Renal cortex interstitium (tissue), 11 donors: ENCODE data around the gene C6orf52. TPM values are rescaled to one million over a fixed set of nuclear protein-coding genes. Genes with fewer than 3 reads are reported as not detected.
"Not testable (repeated sequence)": the region's sequence is repeated elsewhere in the genome, so short reads cannot be mapped to it uniquely, and the experiment has no call there.

Source experiments
- DNase-seq, 11 donors: peaks; one replicate each; pipeline ENCODE4 v3.0.0-alpha.2; 2013; ENCODE audit warnings: low read depth in 9 of 11, low spot score in 4 of 11; ENCODE audit errors: extremely low read depth in 1 of 11
- polyA plus RNA-seq, 3 donors: library from polyadenylated mRNA; unstranded; fragments of 120-200 nt; gene quantifications; one replicate each; pipeline ENCODE4 v1.2.1, GENCODE V29; 2013; ENCODE audit not compliant: insufficient read length in 3 of 3

The C6orf52 gene
- polyA plus RNA-seq, 3 donors: 2.8 to 3.4 (median 3.2) TPM

GRCh38 chr6:10720265-10720959, 26.0 kb upstream of the C6orf52 start:
- DNase-seq: peak in 4 of 11 donors; percentile 15 to 34 (median 22)

DNA sequence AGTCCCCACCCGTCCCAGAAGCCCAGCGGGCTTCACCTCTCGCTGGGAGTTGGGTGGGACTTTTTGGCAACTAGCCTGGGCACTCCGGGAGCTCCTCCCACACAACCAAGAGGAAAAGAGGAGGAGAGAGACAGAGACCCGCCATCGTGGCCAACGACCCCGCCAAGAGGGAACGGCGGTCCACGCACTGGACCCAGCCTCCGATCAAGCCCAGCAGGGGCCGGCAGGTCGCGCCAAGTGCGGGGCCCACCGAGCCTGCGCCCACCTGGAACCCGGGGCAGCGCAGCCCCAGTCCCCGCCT, 25.5 kb upstream of the C6orf52 start:
- no peak for DNase-seq

GRCh38 chr6:10719296-10719963, 25.0 kb upstream of the C6orf52 start:
- DNase-seq: no peak

DNA sequence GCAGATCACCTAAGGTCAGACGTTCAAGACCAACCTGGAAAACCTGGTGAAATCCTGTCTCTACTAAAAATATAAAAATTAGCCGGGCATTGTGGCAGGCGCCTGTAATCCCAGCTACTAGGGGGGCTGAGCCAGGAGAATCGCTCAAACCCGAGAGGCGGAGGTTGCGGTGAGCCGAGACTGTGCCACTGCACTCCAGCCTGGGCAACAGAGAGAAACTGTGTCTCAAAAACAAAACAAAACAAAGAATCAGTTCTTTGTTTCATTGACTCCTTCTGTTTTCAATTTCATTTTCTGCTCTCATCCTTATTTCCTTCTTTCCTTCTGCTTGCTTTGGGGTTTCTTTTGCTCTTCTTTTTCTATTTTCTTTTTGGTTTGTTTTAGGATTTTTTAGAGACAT, 19.5 kb upstream of the C6orf52 start:
- DNase-seq: no peak

DNA sequence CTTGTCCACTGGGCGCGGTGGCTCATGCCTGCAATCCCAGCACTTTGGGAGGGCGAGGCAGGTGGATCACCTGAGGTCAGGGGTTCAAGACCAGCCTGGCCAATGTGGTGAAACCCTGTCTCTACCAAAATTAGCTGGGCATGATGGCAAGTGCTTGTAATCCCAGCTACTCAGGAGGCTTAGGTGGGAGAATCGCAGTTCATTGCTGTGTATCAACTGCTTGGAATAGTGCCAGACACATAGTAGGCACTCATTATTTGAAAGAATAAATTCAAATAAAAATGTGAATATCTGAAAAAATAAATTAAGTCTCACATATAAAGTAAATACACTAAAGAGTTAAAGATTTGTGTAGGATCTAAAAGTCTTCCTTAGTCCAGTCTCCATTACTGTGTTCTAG, 2.2 kb upstream of the C6orf52 start:
- DNase-seq: no peak

- DNase-seq: no peak
Measured at GRCh38 chr6:10695086-10695657, 756 bp upstream of the C6orf52 start.

DNA sequence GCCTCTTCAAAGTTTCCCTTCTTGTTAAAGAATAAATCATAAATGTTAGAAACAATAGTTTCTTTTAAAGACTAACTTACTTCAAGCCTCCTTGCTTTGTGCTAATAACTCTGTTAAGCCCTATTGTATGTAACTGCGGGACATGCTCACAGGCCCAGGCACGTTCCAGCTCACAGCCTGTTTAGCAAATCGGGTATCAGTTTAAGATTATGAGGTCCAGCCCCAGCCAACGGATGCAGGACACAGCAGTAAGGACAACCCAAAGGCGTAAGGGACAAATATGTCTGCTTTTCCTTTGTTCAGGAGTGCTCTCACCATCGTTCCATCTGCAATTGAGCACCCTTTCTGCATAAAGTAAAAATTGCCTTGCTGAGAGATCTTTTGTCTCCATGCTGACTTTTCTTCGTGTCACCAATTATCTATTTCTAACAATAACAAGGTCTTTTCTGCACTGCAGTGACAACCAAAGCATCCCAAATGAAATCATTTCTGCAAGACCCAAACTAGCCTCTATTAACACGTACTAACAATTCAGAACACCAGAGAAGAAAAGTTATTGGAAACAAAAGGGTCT, 1.4 kb downstream of the C6orf52 start:
- no peak for DNase-seq

DNA sequence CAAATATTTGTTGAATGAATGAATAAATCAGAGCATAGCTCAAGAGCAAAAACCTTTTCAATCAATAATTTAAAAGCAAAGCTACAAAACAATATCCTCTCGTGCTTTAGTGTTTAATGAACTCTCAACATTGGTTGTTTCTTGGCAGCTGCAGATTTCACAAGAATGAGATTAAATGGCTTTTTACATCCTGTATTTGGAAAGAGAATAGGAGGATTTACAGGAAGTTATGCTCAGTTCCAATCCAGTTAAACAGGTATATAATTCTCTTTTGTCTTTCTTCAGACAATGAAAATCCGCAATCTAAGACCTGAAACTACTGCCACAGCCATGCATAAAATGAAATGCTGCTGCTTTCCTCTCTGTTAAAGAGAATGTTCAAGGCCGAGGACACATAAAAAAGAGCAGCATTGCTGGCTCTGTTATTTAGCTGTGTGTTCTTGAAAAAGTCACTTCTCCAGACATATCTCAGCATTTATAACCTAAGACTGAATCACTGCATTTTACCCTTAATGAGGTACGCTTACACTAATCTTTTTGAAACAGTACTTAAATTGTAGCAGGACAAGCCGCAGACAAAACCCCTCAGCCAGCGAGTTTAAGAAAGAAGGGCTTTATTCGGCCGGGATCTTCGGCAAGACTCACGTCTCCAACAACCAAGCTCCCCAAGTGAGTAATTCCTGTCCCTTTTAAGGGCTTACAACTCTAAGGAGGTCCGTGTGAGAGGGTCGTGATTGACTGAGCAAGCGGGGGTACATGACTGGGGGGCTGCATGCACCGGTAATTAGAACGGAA, 3.6 kb downstream of the C6orf52 start:
- no peak for DNase-seq

GRCh38 chr6:10687582-10687981, 6.8 kb downstream of the C6orf52 start:
- no peak for DNase-seq

- DNase-seq: no peak
Measured at GRCh38 chr6:10686901-10687300, 7.5 kb downstream of the C6orf52 start.

DNA sequence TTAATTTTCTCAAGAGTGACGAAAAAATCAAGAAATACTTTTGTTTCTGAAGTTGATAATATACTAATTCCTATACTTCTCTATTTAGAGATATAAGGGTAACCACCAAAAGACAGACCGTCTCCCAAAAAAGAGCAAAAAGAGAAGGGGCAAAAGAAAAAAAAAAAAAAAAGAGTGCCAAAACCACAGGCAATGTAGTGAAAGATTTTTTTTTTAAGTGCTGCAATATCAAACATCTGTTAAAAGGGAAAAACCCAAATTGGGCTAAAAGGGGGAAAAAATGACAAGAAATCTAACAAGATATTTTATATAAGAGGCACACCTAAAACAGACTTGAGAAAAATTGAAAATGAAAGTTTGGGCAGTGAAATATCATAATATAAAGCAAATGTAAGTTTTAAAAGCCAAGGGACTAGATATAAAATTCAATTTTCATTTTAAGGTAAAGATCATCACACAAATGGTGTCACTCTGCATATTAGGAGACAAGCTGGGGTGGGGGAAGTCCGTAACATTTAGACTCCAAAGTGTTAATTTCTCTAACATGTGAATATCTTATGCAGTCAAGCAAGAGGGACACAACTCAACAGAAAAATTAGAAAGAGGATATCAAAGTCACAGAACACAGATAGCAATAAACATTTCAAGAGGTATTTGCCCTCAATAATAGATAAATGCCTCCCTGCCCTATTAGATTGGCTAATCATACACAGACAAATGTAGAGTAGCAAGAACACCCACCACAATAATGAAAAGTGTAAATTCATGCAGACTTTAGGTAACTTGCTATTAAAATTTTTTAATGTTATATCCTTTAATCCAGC, 9.1 kb downstream of the C6orf52 start:
- no peak for DNase-seq

GRCh38 chr6:10684618-10685017, 9.8 kb downstream of the C6orf52 start:
- DNase-seq: no peak

DNA sequence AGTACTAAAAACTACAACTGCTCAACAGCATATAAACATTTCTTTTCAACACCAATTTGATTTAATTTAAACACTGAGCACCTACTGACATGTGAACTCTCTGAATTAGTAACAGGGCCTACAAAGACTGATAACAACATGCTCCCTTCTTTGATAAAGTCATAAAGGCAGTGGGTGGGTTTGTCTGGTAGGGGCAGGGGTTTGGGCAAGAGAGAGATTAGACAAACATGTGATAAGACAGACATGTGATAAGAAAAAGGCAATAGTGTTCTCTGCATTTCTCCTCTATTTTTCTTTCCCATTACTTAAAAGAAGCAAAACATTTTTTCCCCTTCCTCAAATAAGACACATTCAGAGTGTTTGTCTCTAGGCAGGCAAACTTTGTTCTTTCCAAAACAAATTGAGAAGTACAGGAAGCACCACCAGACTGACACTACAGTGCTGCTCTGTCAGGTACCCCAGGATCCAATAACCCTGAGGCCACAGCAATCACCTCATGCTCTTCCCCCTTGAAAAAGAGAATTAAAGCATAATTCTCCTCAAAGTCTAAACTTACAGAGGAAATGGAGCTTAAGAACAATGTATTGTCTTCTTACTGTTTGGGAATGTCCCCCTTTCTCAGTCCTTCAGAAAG, 11.9 kb downstream of the C6orf52 start:
- no peak for DNase-seq

DNA sequence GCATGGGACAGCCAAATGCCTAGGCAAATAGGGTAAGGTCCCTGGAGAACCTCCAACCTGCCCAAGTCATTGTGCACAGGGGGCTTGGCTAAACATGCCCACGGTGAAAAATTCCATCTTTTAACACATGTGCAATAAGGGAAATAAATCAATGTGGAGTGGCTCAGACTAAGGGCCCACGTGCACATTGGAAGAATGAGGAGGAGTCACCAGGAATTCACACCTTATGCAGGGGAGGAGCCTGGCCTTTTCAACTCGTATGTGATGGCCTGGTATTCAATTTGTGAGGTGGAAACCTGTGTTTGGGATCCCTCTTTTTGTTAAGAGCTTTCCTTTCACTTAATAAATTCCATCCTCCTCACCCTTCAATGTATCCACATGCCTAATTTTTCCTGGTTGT, 12.6 kb downstream of the C6orf52 start:
- no peak for DNase-seq

DNA sequence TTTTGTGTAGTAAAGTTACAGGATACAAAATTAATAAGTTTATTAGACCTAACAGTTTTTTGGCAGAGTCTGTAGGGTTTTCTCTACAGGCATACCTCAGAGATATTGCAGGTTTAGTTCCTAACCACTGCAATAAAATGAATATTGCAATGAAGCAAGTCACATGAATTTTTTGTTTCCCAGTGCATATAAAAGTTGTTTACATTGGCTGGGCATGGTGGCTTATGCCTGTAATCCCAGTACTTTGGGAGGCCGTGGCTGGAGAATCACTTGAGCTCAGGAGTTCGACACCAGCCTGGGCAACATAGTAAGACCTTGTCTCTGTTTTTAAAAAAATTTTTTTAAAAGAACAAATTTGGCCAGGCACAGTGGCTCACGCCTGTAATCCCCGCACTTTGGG, 16.0 kb downstream of the C6orf52 start:
- DNase-seq: no peak

DNA sequence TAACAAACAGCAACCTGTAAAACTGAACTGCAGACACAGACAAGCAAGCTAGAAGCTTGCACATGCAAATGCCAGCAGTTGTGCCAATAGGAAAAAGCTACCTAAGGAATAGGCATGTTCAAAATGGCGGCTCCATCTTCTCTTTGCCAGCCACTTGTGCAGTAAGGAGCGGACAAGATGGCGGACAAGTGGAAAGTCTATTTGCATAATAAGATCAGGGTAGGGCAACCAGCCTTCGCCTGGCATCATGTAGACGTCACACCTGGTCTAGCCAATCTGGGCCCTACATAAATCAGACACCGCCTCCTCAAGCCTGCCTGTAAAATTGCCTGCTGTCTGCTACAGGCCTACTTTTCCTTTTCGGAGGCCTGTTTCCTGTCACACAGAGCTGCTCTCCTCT, 18.0 kb downstream of the C6orf52 start:
- DNase-seq: no peak

DNA sequence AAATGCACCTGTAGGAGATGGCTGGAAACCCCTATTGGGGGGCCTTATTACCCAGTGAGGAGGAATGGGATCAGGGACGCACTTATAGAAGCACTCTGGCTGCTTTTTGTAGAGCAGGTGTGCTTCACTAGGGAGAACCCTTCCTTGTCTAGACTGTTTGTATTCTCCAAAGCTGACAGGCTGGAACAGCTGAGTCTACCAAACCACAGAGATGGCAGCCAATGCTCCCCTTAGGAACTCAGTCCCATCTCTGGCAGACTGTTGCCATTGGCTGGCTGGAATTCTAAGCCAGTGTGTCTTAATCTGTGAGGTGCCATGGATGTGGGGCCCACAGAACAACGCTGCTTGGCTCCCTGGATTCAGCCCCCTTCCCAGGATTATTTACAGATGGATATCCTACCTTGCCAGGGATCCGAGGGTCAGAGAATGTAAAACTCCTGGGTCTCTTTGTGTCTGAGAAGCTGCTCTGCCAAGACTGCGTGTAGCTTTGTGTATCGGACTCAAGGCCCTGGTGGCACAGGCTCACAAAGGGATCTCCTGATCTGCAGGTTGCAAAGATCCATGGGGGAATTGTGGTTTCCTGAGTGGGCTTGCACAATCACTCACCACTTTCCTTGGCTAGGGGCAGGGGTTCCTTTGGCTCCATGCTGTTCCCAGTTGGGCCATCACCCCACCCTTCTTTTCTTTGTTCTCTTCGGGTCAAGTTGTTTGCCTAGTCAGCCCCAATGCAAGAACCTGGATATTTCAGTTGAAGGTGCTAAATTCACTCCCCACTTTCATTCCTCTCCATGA, 26.1 kb downstream of the C6orf52 start:
- no peak for DNase-seq

- DNase-seq: not testable (repeated sequence)
Measured at GRCh38 chr6:10665595-10665994, 28.8 kb downstream of the C6orf52 start.
